ENCODE measurements around the gene CEP85. TPM values are rescaled to one million over a fixed set of nuclear protein-coding genes. Genes with fewer than 3 reads are reported as not detected.
"Not testable (repeated sequence)": the region's sequence is repeated elsewhere in the genome, so short reads cannot be mapped to it uniquely, and the experiment has no call there.

Gene CEP85
- total and polyA plus RNA-seq, 9 of the 15 experiments (the other 6 are each of a cell fraction or from before 2014, with no cell fraction given), result 42.1 to 140 (median 92.6) TPM

- TF ChIP-seq, protein P1, sequence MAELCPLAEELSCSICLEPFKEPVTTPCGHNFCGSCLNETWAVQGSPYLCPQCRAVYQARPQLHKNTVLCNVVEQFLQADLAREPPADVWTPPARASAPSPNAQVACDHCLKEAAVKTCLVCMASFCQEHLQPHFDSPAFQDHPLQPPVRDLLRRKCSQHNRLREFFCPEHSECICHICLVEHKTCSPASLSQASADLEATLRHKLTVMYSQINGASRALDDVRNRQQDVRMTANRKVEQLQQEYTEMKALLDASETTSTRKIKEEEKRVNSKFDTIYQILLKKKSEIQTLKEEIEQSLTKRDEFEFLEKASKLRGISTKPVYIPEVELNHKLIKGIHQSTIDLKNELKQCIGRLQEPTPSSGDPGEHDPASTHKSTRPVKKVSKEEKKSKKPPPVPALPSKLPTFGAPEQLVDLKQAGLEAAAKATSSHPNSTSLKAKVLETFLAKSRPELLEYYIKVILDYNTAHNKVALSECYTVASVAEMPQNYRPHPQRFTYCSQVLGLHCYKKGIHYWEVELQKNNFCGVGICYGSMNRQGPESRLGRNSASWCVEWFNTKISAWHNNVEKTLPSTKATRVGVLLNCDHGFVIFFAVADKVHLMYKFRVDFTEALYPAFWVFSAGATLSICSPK (IDR thresholded peaks at IDR 0.05; ENCODE audit: borderline replicate concordance), result peak; percentile 71; the same call in 1 of the 2 replicates
- TF ChIP-seq, protein P2, sequence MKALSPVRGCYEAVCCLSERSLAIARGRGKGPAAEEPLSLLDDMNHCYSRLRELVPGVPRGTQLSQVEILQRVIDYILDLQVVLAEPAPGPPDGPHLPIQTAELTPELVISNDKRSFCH (CRISPR knock-in tag; IDR thresholded peaks at IDR 0.05), result not testable (repeated sequence)
- TF ChIP-seq, protein P2 (tag; IDR thresholded peaks at IDR 0.05), result peak; percentile 68; the same call in 1 of the 2 replicates
- TF ChIP-seq MTA1 (IDR thresholded peaks at IDR 0.05; ENCODE audit: borderline replicate concordance) (0 out of 2 replicates have a peak, but pooled peaks have one; percentile 36), ZNF175 (CRISPR knock-in tag; IDR thresholded peaks at IDR 0.05; ENCODE audit: low read depth) (peak; percentile 75), NCOA4 (IDR thresholded peaks at IDR 0.05; ENCODE audit: partially characterized antibody) (peak; percentile 65), NFE2 (IDR thresholded peaks at IDR 0.05; ENCODE audit: low read depth) (peak; percentile 45; the same call in 1 of the 2 replicates), ZNF589 (CRISPR knock-in tag; IDR thresholded peaks at IDR 0.05; ENCODE audit: low read depth) (peak; percentile 83; the same call in 1 of the 2 replicates), MTA2 (IDR thresholded peaks at IDR 0.05; ENCODE audit: low read depth) (peak; percentile 50; the same call in 1 of the 2 replicates), TCF3 (CRISPR knock-in tag; IDR thresholded peaks at IDR 0.05) (peak; percentile 69), CREB1 (IDR thresholded peaks at IDR 0.05) (peak; percentile 20; the same call in 1 of the 2 replicates), CREB1 (CRISPR knock-in tag; IDR thresholded peaks at IDR 0.05) (0 out of 2 replicates have a peak, but pooled peaks have one; percentile 22), ETV1 (tag; conservative IDR thresholded peaks at IDR 0.05; ENCODE audit: low read depth) (0 out of 2 replicates have a peak, but pooled peaks have one; percentile 18), ZNF311 (CRISPR knock-in tag; IDR thresholded peaks at IDR 0.05) (0 out of 2 replicates have a peak, but pooled peaks have one; percentile 7), GABPB1 (CRISPR knock-in tag; IDR thresholded peaks at IDR 0.05) (peak; percentile 56; the same call in 1 of the 2 replicates)
Measured at GRCh38 chr1:26307966-26308899, 74.2 kb downstream of the CEP85 start (continued).

Measured in K562 (cell line).